ENCODE measurements around the gene TFPI2. TPM values are rescaled to one million over a fixed set of nuclear protein-coding genes. Genes with fewer than 3 reads are reported as not detected.

The TFPI2 gene
- total RNA-seq, 2 donors from 2014 or later: 1.1 to 5.9 TPM

DNA sequence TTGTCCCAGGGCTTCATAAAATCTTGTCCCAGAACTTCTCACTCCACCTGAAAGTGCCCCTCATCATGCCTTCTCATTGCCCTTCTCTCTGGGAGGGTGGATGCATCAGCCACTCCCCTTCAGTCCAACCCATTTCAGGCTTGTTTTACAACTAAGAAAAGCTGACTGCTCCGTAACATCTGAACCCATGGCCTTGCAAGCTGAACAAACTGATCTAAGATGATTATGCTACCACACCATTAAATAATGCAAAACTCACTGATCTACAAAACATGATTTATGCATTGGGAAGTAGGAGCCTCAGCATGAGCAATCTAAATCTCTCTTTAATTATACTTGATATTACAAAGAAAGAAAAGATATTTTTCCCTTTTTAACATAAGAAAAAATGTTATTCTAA is 34.8 kb downstream of the TFPI2 start:
- DNase-seq (ENCODE audit: low spot score): no peak
- Histone ChIP-seq H3K4me1 (no peaks in the 10 kb centered on the region), H3K9me3 (no peaks in the 10 kb centered on the region), H3K4me3 (no peak overlapping the region), H3K27ac (no peak overlapping the region), H3K27me3 (no peaks in the 10 kb centered on the region), H3K36me3 (no peaks in the 10 kb centered on the region)
- TF ChIP-seq, protein P1, sequence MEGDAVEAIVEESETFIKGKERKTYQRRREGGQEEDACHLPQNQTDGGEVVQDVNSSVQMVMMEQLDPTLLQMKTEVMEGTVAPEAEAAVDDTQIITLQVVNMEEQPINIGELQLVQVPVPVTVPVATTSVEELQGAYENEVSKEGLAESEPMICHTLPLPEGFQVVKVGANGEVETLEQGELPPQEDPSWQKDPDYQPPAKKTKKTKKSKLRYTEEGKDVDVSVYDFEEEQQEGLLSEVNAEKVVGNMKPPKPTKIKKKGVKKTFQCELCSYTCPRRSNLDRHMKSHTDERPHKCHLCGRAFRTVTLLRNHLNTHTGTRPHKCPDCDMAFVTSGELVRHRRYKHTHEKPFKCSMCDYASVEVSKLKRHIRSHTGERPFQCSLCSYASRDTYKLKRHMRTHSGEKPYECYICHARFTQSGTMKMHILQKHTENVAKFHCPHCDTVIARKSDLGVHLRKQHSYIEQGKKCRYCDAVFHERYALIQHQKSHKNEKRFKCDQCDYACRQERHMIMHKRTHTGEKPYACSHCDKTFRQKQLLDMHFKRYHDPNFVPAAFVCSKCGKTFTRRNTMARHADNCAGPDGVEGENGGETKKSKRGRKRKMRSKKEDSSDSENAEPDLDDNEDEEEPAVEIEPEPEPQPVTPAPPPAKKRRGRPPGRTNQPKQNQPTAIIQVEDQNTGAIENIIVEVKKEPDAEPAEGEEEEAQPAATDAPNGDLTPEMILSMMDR (IDR thresholded peaks at IDR 0.05): no peak

DNA sequence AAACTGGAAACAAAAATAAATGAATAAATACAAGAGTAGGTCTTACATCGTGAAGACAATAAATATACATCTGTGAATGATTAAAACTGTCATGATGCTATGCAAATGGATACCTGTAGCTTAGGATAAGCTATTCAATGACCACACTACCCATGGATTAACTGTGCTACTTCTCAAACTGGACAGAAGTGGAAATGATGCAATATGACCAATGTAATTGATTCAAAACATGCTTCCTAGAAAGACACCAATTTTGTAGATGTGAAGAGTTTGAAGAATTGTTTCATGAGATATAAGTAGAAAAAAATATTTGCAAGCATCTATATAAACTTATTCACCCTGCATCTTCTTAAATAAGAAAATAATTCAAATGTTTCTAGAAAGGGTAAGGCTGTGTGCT is 36.1 kb downstream of the TFPI2 start:
- Histone ChIP-seq H3K4me3 (no peak overlapping the region), H3K27ac (no peak overlapping the region), H3K4me1 (no peaks in the 10 kb centered on the region), H3K9me3 (no peaks in the 10 kb centered on the region), H3K36me3 (no peaks in the 10 kb centered on the region), H3K27me3 (no peaks in the 10 kb centered on the region)
- DNase-seq (ENCODE audit: low spot score): no peak
- TF ChIP-seq, protein P1 (IDR thresholded peaks at IDR 0.05): no peak

DNA sequence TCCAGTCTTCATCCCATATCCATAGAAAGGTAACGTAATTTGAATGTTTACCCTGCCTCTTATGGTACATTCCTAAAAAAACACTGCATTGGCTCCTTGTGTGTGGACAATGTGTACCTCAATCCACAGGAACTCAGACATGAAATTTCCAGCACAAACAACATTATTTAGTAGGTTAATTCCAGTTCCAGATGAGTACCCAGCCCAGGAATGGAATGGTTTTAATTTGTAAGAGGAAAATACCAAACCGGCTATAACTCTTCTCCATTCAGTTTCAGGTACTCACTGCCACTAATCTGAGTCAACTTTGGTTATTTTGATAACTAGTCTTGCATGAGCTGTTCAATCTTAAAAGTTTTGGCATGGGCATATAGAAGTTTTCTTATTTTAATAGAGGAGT is 39.0 kb downstream of the TFPI2 start:
- Histone ChIP-seq H3K4me3 (no peak overlapping the region), H3K27ac (no peak overlapping the region), H3K9me3 (no peaks in the 10 kb centered on the region), H3K4me1 (no peaks in the 10 kb centered on the region), H3K27me3 (no peaks in the 10 kb centered on the region), H3K36me3 (no peaks in the 10 kb centered on the region)
- DNase-seq (ENCODE audit: low spot score): no peak
- TF ChIP-seq, protein P1 (IDR thresholded peaks at IDR 0.05): no peak

DNA sequence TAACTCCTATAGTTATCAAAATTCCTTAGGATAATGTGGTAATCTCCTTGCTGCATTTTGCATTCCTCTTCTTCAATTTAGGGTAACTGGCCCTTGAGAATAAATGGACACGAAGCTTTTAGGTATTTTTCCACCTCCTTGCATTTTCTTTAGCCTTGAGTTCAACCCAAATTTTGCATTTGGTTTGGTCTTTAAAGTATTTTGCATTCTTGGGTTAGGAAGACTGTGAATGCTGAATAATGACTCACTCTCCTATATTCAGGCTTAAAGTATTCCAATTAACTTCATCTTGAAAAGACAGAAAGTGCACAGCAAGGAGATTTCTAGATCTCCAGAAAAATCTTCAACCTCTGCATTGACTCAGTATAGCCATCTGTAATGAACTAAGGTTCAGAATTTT is 47.3 kb downstream of the TFPI2 start:
- H3K36me3 ChIP-seq: no peaks in the 10 kb centered on the region
- no peaks in the 10 kb centered on the region for H3K9me3 ChIP-seq
- TF ChIP-seq, protein P1 (IDR thresholded peaks at IDR 0.05): no peak
- H3K27ac ChIP-seq: no peak overlapping the region
- H3K27me3 ChIP-seq: no peaks in the 10 kb centered on the region
- no peak for DNase-seq (ENCODE audit: low spot score)
- H3K4me3 ChIP-seq: no peak overlapping the region
- no peaks in the 10 kb centered on the region for H3K4me1 ChIP-seq

DNA sequence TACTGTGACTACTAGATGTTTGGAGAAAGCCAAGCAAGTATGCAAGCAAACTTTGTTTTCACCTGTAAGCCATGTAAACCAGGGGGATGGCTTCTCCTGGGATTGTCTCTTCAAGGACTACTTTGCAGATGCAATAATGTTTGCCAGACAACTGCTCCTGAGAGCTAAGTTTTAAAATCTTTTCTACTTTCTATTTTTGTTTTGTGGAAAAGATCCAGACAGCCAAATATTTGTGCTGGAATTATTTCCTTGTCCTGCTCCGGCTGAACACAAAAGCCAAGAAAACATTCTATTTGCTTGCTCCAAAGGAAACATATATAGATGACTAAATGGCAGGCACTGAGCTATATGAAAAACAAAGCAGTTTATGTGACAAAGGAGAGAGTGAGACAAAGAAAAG is 51.6 kb downstream of the TFPI2 start:
- no peaks in the 10 kb centered on the region for H3K36me3 ChIP-seq
- TF ChIP-seq, protein P1 (IDR thresholded peaks at IDR 0.05): no peak
- H3K4me1 ChIP-seq: no peaks in the 10 kb centered on the region
- DNase-seq (ENCODE audit: low spot score): no peak
- no peak overlapping the region for H3K27ac ChIP-seq
- H3K9me3 ChIP-seq: no peaks in the 10 kb centered on the region
- H3K4me3 ChIP-seq: no peak overlapping the region
- H3K27me3 ChIP-seq: no peaks in the 10 kb centered on the region

DNA sequence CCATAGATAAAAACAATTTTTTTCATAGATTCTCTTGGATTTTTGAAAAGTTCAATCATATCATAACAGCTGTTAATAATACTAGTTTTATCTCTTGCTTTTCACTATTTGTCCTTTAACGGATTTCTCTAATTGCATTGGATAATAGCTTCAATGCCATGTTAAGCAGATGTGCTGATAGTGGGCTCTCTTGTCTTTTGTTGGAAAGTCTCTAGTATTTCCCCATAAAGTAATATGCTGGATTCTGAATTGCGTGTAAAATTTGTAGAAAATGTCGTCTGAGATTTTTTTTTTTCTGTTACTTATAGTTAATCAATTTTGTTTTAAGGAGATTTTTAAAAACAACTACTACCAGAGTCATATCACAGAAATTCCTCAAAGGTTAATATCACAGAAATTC is 53.3 kb downstream of the TFPI2 start:
- Histone ChIP-seq H3K4me3 (no peak overlapping the region), H3K27ac (no peak overlapping the region), H3K9me3 (no peaks in the 10 kb centered on the region), H3K4me1 (no peaks in the 10 kb centered on the region), H3K27me3 (no peaks in the 10 kb centered on the region), H3K36me3 (no peaks in the 10 kb centered on the region)
- TF ChIP-seq, protein P1 (IDR thresholded peaks at IDR 0.05): no peak
- no peak for DNase-seq (ENCODE audit: low spot score)
